Endometrial microvascular endothelial cells (primary cell): ENCODE data around the gene PGAM1. TPM values are rescaled to one million over a fixed set of nuclear protein-coding genes. Genes with fewer than 3 reads are reported as not detected.

Source experiments
- in situ Hi-C: cut with HindIII; loops from 2 replicates; pipeline ENCODE4 v1.10.0; 2017; ENCODE audit warnings: low sequenced_read_pairs, low pct_unique_long_range_greater_than_20kb; ENCODE audit errors: inconsistent ontology term
- total RNA-seq: library from RNA; depleted of rRNA; stranded (reverse); fragments of >200 nt; gene quantifications from one replicate; pipeline ENCODE4 v1.2.3, GENCODE V29; 2015; ENCODE audit errors: inconsistent ontology term

The PGAM1 gene
- total RNA-seq, result 735 TPM

DNA sequence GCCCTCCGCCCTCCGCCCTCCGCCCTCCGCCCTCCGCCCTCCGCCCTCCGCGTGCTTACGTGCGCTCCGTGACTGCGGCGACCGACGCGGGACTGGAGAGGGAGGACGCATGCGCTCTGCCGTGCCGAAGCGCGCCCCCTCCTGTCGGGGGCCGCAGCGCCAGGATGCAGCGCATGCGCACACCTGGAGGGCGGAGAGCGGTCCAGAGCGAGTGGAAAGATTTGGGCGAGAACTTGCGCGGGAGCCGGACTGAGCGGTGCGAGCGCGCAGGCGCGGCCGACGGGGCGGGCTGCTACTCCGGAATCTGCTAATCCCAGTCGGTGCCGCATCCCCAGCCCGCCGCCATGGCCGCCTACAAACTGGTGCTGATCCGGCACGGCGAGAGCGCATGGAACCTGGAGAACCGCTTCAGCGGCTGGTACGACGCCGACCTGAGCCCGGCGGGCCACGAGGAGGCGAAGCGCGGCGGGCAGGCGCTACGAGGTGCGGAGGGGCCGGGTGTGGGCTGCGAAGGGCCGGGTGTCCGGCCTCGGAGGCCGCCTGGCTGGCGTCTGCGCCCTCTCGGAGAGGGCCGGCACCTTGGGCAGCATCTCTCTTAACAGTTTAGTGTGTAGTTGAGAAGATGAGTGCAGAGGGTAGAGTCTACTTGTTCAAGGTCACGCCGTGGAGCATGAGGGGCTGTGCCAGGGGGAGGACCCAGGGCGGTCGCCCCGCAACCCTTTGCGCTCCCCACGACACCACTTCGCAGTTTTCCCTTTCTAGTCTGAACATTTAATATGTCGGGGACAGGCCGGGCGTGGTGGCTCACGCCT, at the start of gene PGAM1:
TSS of gene PGAM1 (plus strand) at position 228 of the 812 bp plus-strand sequence. CDS start at position 345, 117 bp downstream.
- in situ Hi-C loops, result no loop called here

DNA sequence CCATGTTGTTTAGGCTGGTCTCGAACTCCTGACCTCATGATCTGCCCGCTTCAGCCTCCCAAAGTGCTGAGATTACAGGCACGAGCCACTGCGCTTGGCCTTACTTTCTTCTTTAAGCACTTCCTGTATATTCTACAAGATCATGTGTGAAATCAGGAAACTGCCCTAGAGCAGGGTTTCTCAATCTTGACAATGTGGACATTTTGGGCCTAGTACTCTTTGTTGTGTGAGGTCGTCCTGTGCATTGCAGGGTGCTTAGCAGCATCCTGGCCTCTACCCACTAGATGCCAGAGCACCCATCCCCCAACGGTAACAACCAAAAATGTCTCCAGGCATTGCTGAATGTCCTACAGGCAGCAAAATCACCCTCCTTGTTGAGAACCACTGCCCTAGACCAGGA, 49.6 kb upstream of the PGAM1 start:
- in situ Hi-C loops, result no loop called here

DNA sequence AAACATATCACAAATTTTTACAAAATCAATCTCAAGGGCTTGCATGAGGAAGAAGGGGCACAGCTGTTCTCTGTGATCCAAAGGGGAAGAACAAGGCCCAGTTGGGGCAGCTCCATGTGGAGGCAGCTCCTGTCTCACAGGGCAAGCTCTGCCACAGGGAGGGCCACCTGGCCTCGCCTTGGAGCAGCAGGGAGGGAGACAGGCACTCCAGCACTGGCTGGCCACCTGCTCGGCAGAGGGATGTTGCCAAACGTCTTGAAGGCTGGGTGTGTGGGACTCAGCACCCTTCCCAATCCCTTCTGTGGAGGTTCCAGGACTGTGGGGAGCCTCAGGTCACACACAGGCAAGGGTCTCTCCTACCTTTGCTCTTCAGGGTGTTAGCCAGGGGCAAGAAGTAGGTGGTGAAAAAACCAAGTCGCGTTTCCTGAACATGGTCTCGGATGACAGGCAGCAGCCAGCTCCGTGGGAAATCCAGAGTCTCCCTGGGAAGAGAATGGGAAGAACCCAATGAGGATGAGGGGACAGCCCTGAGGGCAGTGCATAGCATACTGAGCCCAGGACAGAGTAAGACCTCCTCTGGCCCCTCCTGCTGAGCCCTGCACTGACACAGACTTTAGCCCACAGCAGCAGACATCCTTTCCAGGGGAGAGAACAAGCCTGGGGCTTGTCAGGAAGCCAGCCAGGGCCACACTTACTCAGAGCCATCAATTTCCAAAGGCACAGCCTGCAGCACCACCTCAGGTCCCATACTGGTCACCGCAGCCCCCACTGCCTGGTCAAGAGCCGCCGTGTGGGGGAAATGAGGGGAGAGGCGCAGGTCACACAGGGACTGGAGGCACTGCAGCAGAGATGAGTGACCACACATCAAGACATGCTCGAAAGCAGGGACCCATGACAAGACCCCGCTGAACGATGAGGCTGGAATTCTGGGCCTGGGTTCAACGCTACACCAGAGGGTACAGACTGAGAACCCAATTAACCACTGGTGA, 46.8 kb upstream of the PGAM1 start:
- in situ Hi-C loops, result no loop called here

DNA sequence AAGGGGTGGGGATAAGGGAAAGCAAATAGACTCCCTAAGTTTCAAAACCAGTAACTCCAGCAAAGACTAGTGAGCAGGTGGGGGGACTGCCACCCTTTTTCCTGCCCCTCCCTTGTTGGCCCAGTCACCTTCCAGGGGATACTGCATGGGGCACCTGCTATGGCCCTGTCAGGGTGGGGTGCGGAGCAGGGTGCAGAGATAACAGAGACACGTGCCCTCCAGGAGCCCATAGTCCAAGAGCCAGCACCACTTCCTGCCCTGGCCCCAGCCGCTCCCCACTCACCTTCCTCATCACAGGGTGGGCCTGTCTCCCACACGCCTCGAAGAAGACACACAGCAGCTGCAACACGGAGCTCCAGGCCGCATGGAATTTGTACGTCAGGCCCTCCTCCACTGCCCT, 45.5 kb upstream of the PGAM1 start:
- in situ Hi-C loops, result no loop called here

GRCh38 chr10:97381626-97382025, 44.4 kb upstream of the PGAM1 start:
- in situ Hi-C loops, result no loop called here

- in situ Hi-C loops, result no loop called here
Measured at GRCh38 chr10:97383159-97383558, 42.8 kb upstream of the PGAM1 start.

- in situ Hi-C loops, result no loop called here
Measured at GRCh38 chr10:97384156-97384555, 41.8 kb upstream of the PGAM1 start.

GRCh38 chr10:97384641-97385040, 41.4 kb upstream of the PGAM1 start:
- in situ Hi-C loops, result no loop called here

GRCh38 chr10:97385565-97385964, 40.4 kb upstream of the PGAM1 start:
- in situ Hi-C loops, result no loop called here

DNA sequence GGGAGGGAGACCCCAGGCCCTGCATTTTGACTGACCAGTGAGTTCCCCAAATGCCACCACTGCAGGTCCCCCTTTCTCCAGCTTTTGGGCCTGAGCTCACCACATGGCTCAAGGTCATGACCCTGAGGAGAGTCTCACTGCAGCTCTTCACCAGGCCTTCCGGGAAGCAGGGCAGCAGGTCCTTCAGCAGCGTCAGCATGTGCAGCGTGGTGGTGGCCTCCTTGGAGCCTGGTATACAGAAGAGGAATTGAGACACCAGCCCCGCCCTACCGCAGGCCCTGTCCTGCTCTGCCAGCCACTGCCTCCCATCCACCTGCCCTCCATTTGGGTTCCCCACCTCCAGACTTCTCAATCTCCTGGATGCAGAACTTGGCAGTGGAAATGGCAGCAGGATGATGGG, 37.8 kb upstream of the PGAM1 start:
- in situ Hi-C loops, result no loop called here

GRCh38 chr10:97390091-97390490, 35.9 kb upstream of the PGAM1 start:
- in situ Hi-C loops, result no loop called here

GRCh38 chr10:97393034-97393573, 32.9 kb upstream of the PGAM1 start:
- in situ Hi-C loops, result no loop called here

DNA sequence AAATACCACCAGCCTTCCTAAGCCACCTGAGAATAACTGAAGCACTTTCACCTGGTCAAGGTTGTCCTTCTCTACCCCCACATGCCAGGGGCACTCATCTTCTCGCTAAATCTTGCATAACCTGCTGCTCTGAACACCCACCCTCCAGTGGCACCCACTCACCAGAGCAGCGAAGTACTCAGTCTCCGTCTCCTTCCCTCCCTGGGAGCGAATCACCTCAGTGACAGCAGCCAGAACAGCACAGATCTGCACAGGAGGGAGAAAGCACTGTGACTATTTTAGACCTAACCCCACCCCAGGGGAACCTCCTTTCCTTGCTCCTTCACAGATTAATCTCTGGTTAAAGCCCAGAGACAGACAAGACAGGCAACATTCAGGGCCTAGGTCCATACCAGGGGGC, 29.9 kb upstream of the PGAM1 start:
- in situ Hi-C loops, result no loop called here

DNA sequence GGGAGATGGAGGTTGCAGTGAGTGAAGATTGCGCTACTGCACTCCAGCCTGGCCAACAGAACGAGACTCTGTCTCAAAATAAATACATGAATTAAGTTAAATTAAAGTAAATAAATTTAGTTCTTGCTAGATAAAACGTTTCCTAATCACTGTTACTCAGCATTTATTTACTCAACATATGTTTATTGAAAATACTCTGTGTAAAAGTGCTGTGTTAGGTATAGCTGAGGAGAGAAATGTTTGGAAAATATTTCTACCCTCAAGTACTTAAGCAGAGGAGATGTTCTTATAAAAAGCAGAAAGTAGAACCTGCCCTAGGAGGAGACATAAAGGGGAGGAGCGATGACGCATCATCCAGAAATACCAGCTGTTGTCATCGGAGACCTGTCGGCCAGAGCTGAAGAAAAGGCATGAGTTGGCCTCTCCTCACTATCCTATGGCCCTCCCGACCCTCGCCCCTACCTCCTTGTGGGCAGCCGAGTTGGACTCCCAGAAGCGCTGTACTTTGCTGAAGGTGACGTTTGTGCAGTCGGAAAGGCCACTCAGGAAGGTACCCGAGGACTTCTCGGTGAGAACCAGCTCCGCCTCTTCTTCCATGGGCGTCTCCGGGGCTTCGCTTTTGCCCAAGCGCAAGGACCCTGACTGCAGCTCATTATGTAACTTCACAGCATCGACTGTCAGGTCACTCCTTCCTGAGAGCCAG, 26.0 kb upstream of the PGAM1 start:
- in situ Hi-C loops, result no loop called here

DNA sequence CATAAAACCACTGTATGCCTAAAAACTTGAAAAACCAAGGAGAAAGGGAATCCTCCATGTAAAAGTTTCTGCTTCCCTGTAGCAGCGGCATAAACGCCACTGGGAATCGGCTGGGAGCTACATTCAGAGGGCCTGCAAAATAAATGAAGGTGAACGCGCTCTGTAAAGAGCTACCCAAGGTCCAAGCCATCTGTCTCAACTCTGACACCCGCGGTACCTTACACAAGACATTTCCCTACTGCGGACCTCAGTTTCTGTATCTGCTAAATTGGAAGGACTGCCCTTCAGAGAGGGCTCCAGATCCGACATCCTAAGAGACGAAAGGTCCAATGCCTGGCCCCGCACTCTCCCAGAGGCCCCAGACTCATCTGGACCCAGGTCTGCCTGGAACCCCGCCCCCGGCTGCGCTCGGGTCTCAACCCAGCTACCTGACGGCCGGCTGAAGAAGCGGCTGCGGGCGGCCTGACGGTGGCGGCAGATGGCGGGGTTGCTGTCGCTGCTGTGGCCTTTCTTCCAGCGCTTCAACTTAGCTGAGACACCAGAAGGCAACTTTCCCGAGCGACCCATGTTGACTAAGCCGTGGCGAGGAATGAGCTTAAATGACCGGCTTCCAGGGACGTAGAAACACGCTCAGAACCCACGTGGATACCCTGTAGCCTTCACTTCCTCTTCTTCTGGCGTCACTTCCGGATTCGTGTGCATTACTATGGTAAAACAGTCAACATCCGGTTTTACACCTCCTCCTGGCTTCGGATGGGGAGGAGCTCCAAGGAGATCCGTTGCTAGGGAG, 25.1 kb upstream of the PGAM1 start, which contains the start of gene RRP12:
TSS of gene RRP12 (minus strand) at position 676 of the 790 bp plus-strand sequence. CDS start at position 567, 109 bp downstream.
- in situ Hi-C loops, result no loop called here

DNA sequence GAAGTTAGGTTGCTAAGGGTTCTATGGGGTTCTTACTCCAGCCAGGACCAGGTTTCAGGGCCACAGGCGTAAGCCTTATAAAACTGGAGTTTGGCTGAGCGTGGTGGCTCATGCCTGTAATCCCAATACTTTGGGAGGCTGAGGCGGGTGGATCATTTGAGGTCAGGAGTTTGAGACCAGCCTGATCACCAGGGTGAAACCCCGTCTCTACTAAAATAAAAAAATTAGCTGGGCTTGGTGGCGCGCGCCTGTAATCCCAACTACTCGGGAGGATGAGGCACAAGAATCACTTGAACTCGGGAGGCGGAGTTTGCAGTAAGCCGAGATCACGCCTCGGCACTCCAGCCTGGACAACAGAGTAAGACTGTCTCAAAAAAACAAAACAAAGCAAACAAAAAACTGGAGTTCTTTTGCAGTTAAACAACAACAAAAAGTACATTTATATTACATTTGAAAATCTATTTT, 24.5 kb upstream of the PGAM1 start:
- in situ Hi-C loops, result no loop called here

DNA sequence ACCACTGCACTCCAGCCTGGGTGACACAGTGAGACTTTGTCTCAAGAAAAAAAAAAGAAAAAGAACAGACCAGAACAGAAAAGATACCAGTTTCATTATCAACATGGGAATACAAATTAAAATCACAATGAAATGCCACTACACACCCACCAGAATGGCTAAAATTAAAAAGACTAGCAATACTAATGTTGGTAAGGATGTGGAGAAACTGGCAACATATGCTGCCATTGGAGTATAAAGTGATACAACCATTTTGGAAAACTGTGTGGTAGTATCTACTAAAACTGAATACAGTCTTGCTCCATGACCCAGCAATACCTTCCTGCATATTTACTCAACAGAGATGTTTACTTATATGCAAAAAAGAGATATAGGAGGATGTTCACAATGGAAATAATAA, 21.9 kb upstream of the PGAM1 start:
- in situ Hi-C loops, result no loop called here

DNA sequence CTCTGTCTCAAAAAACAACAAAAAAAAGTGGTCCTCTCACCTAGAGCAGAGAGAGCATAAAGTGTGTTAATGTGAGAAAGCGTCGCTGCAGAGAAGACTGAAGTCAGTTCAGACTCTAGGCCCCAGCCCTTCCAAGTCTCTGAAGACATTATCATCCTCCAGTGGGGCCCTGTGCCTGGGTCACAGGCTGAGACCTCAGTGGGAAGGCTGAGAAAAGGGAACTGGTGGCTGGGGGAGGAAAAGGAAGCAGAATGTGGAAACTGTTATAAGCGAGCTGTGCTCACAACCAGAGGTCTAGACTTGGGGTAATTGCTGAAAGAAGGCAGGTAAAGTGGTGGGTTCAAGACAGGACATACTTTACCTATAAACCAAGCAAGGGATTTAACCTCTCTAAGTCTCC, 19.9 kb upstream of the PGAM1 start:
- in situ Hi-C loops, result no loop called here
